ENCODE results near the gene OSBPL2.

DNA sequence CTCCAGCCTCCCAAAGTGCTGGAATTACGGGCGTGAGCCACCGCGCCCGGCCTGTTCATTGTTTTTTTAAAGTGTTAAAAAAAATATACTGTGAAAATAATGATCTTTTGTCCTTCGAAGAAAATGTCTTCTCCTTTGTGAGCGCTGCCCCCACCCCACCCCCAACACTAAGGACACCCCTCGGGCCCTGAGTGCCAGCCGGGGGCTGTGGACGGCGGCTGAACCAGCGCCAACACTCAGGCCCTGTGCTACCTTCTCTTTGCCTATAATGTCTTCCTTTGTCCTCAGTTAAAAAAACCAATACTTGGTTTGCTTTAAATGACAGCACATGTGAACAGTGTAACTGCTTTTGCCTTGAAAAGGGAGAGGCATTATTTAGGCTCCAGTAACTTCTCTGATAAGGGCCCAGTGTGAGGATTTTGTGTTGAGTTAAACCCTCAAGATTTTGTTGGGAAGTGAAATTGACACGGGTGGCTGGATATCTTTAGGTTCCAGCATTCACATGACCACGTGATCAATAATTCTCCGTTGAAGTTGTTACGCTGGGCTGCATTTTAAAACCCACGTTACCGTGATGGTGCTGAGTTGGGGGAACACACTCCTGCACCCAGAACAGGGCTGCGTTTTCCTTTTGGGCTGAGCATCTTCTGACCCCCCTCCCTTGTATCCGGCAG, 54.9 kb downstream of the OSBPL2 start:
- TF ChIP-seq POLR2A (IDR thresholded peaks at IDR 0.05) (no peak), POLR2AphosphoS5 (IDR thresholded peaks at IDR 0.05) (no peak)
- TF ChIP-seq, protein P1, sequence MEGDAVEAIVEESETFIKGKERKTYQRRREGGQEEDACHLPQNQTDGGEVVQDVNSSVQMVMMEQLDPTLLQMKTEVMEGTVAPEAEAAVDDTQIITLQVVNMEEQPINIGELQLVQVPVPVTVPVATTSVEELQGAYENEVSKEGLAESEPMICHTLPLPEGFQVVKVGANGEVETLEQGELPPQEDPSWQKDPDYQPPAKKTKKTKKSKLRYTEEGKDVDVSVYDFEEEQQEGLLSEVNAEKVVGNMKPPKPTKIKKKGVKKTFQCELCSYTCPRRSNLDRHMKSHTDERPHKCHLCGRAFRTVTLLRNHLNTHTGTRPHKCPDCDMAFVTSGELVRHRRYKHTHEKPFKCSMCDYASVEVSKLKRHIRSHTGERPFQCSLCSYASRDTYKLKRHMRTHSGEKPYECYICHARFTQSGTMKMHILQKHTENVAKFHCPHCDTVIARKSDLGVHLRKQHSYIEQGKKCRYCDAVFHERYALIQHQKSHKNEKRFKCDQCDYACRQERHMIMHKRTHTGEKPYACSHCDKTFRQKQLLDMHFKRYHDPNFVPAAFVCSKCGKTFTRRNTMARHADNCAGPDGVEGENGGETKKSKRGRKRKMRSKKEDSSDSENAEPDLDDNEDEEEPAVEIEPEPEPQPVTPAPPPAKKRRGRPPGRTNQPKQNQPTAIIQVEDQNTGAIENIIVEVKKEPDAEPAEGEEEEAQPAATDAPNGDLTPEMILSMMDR (IDR thresholded peaks at IDR 0.05 in 8 of 11, conservative IDR thresholded peaks at IDR 0.05 in 3 of 11) = no peak

Data from spleen (tissue), 7 donors.